Measurements from ENCODE around the gene PDE1A.

DNA sequence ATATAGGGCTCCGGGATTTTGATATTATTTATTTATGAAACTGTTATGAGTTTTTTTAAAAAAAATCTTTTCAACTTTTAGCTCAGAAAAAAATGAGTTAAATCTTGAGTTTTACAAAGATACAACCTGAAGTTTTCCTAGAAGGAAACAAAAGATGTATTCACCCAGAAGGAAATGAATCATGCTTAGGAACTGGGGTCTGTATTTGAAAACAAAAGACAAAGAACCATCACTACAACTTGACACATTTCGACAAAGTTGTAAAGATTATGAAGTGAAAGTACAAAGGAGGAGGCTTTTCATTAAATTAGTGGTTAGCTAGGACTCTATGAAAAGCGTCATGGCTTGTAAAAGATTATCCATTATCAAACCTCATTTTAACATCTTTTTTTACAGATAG is 143.3 kb downstream of the PDE1A start:
- TF ChIP-seq, protein P1, sequence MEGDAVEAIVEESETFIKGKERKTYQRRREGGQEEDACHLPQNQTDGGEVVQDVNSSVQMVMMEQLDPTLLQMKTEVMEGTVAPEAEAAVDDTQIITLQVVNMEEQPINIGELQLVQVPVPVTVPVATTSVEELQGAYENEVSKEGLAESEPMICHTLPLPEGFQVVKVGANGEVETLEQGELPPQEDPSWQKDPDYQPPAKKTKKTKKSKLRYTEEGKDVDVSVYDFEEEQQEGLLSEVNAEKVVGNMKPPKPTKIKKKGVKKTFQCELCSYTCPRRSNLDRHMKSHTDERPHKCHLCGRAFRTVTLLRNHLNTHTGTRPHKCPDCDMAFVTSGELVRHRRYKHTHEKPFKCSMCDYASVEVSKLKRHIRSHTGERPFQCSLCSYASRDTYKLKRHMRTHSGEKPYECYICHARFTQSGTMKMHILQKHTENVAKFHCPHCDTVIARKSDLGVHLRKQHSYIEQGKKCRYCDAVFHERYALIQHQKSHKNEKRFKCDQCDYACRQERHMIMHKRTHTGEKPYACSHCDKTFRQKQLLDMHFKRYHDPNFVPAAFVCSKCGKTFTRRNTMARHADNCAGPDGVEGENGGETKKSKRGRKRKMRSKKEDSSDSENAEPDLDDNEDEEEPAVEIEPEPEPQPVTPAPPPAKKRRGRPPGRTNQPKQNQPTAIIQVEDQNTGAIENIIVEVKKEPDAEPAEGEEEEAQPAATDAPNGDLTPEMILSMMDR (conservative IDR thresholded peaks at IDR 0.05; ENCODE audit: low read depth, low read length): no peak
- no peak for TF ChIP-seq EZH2phosphoT487 (IDR thresholded peaks at IDR 0.05; ENCODE audit: borderline replicate concordance, low read length)

Measured in PC-3 (cell line).